ENCODE data around the gene COA3.
A peak's percentile ranks its signal among the peaks of the same experiment; 100 is the strongest.

Gene COA3

GRCh38 chr17:42778570-42778969, 19.9 kb downstream of the COA3 start:
- H3K9me3 ChIP-seq (replicated peaks in 1 of 2; ENCODE audit: control insufficient read depth in 2 of 2, insufficient read depth in 1 of 2, low read depth in 1 of 2, low read length in 2 of 2) = no peaks in the 10 kb centered on the region

GRCh38 chr17:42775534-42776098, 22.9 kb downstream of the COA3 start:
- H2AK5ac ChIP-seq (ENCODE audit: low read depth, low read length) = no peak overlapping the region
- no peak overlapping the region for H3K4me2 ChIP-seq (ENCODE audit: insufficient read depth, low read length, poor library complexity, severe bottlenecking)
- no peak overlapping the region for H3K14ac ChIP-seq (ENCODE audit: low read length)
- no peak overlapping the region for H4K8ac ChIP-seq (ENCODE audit: low read depth, low read length)
- H3K4me3 ChIP-seq (ENCODE audit: low read length in 2 of 2) = no peak overlapping the region
- peaks cover 0 to under 1% (median 0%) of the 10 kb centered on the region in 3 experiments for H3K27me3 ChIP-seq (ENCODE audit: control insufficient read depth in 3 of 3, insufficient read depth in 3 of 3, low read depth in 1 of 3, low read length in 3 of 3)
- no peak overlapping the region for H3K27ac ChIP-seq (replicated peaks; ENCODE audit: low read length)
- peaks cover 7 to 8% of the 10 kb centered on the region in 2 donors for H3K4me1 ChIP-seq (ENCODE audit: control insufficient read depth in 2 of 2, insufficient read depth in 1 of 2, low read depth in 1 of 2, low read length in 2 of 2)
- no peak overlapping the region for H2BK15ac ChIP-seq (ENCODE audit: low read length)
- WGBS, 2 donors (ENCODE audit: extremely low coverage in 2 of 2, insufficient read length in 2 of 2, insufficient replicate concordance in 1 of 2) = no CpG with 5 or more reads among the region's 3 CpGs
- no peak overlapping the region for H4K91ac ChIP-seq (ENCODE audit: low read depth, low read length, poor library complexity)
- H2BK12ac ChIP-seq (ENCODE audit: low read length) = no peak overlapping the region
- no peak overlapping the region for H3K4ac ChIP-seq (ENCODE audit: low read length)
- H2AFZ ChIP-seq (ENCODE audit: low read length) = no peak overlapping the region
- peaks cover 19 to 57% of the 10 kb centered on the region in 2 donors for H3K36me3 ChIP-seq (replicated peaks in 1 of 2; ENCODE audit: control insufficient read depth in 2 of 2, insufficient read depth in 2 of 2, low read length in 2 of 2)
- H2BK120ac ChIP-seq (ENCODE audit: low read depth, low read length) = no peak overlapping the region
- H3K9me3 ChIP-seq (replicated peaks in 1 of 2; ENCODE audit: control insufficient read depth in 2 of 2, insufficient read depth in 1 of 2, low read depth in 1 of 2, low read length in 2 of 2) = no peaks in the 10 kb centered on the region
- H3K23ac ChIP-seq (ENCODE audit: low read depth, low read length, poor library complexity) = no peak overlapping the region
- no peak overlapping the region for H3K18ac ChIP-seq (ENCODE audit: low read length)
- H3K9ac ChIP-seq (ENCODE audit: low read depth, low read length, poor library complexity) = no peak overlapping the region
- peaks cover 4% of the 10 kb centered on the region for H3K79me1 ChIP-seq (ENCODE audit: low read depth, low read length)
- no peak overlapping the region for H2BK5ac ChIP-seq (ENCODE audit: low read length)
- no peak for DNase-seq (ENCODE audit: low spot score)

More at GRCh38 chr17:42778570-42778969, 19.9 kb downstream of the COA3 start:
- Histone ChIP-seq H2AK5ac (ENCODE audit: low read depth, low read length) (no peak overlapping the region), H3K27ac (replicated peaks; ENCODE audit: low read length) (no peak overlapping the region), H3K4me1 (ENCODE audit: control insufficient read depth in 2 of 2, insufficient read depth in 1 of 2, low read depth in 1 of 2, low read length in 2 of 2) (peaks cover 4 to 12% of the 10 kb centered on the region in 2 donors), H2BK5ac (ENCODE audit: low read length) (no peak overlapping the region), H3K4me2 (ENCODE audit: insufficient read depth, low read length, poor library complexity, severe bottlenecking) (no peak overlapping the region), H3K9ac (ENCODE audit: low read depth, low read length, poor library complexity) (no peak overlapping the region), H3K4ac (ENCODE audit: low read length) (no peak overlapping the region), H3K23ac (ENCODE audit: low read depth, low read length, poor library complexity) (no peak overlapping the region), H2BK15ac (ENCODE audit: low read length) (no peak overlapping the region), H3K18ac (ENCODE audit: low read length) (no peak overlapping the region), H3K14ac (ENCODE audit: low read length) (no peak overlapping the region), H3K36me3 (replicated peaks in 1 of 2; ENCODE audit: control insufficient read depth in 2 of 2, insufficient read depth in 2 of 2, low read length in 2 of 2) (peaks cover 19 to 57% of the 10 kb centered on the region in 2 donors), H4K8ac (ENCODE audit: low read depth, low read length) (no peak overlapping the region), H3K4me3 (ENCODE audit: low read length in 2 of 2) (no peak overlapping the region), H2AFZ (ENCODE audit: low read length) (no peak overlapping the region), H3K79me1 (ENCODE audit: low read depth, low read length) (peaks cover 1% of the 10 kb centered on the region), H2BK120ac (ENCODE audit: low read depth, low read length) (no peak overlapping the region), H2BK12ac (ENCODE audit: low read length) (no peak overlapping the region), H3K27me3 (ENCODE audit: control insufficient read depth in 3 of 3, insufficient read depth in 3 of 3, low read depth in 1 of 3, low read length in 3 of 3) (peaks cover 0 to 23% (median 8%) of the 10 kb centered on the region in 3 experiments), H4K91ac (ENCODE audit: low read depth, low read length, poor library complexity) (no peak overlapping the region)
- DNase-seq (ENCODE audit: low spot score) = no peak
- WGBS, 2 donors (ENCODE audit: extremely low coverage in 2 of 2, insufficient read length in 2 of 2, insufficient replicate concordance in 1 of 2) = no CpG with 5 or more reads among the region's 5 CpGs

GRCh38 chr17:42774066-42774745, 24.3 kb downstream of the COA3 start:
- peaks cover 4% of the 10 kb centered on the region for H3K79me1 ChIP-seq (ENCODE audit: low read depth, low read length)
- no peaks in the 10 kb centered on the region for H3K27me3 ChIP-seq (ENCODE audit: control insufficient read depth in 3 of 3, insufficient read depth in 3 of 3, low read depth in 1 of 3, low read length in 3 of 3)
- H3K4ac ChIP-seq (ENCODE audit: low read length) = no peak overlapping the region
- no peak overlapping the region for H3K18ac ChIP-seq (ENCODE audit: low read length)
- no peak overlapping the region for H2BK12ac ChIP-seq (ENCODE audit: low read length)
- peaks cover 15 to 47% of the 10 kb centered on the region in 2 donors for H3K36me3 ChIP-seq (replicated peaks in 1 of 2; ENCODE audit: control insufficient read depth in 2 of 2, insufficient read depth in 2 of 2, low read length in 2 of 2)
- no peak overlapping the region for H4K91ac ChIP-seq (ENCODE audit: low read depth, low read length, poor library complexity)
- no peak for DNase-seq (ENCODE audit: low spot score)
- H3K4me3 ChIP-seq (ENCODE audit: low read length in 2 of 2) = peak overlapping the region; percentile 92 to 98
- H2AK5ac ChIP-seq (ENCODE audit: low read depth, low read length) = peak overlapping the region; percentile 67
- H4K8ac ChIP-seq (ENCODE audit: low read depth, low read length) = no peak overlapping the region
- no peak overlapping the region for H2BK15ac ChIP-seq (ENCODE audit: low read length)
- peaks cover 3 to 7% of the 10 kb centered on the region in 2 donors for H3K4me1 ChIP-seq (ENCODE audit: control insufficient read depth in 2 of 2, insufficient read depth in 1 of 2, low read depth in 1 of 2, low read length in 2 of 2)
- H3K9ac ChIP-seq (ENCODE audit: low read depth, low read length, poor library complexity) = no peak overlapping the region
- peak overlapping the region; percentile 96 for H2AFZ ChIP-seq (ENCODE audit: low read length)
- H3K4me2 ChIP-seq (ENCODE audit: insufficient read depth, low read length, poor library complexity, severe bottlenecking) = peak overlapping the region; percentile 90
- no peak overlapping the region for H3K14ac ChIP-seq (ENCODE audit: low read length)
- H2BK5ac ChIP-seq (ENCODE audit: low read length) = no peak overlapping the region
- H3K9me3 ChIP-seq (replicated peaks in 1 of 2; ENCODE audit: control insufficient read depth in 2 of 2, insufficient read depth in 1 of 2, low read depth in 1 of 2, low read length in 2 of 2) = no peaks in the 10 kb centered on the region
- no peak overlapping the region for H3K23ac ChIP-seq (ENCODE audit: low read depth, low read length, poor library complexity)
- WGBS, 2 donors (ENCODE audit: extremely low coverage in 2 of 2, insufficient read length in 2 of 2, insufficient replicate concordance in 1 of 2) = no CpG with 5 or more reads among the region's 3 CpGs
- no peak overlapping the region for H3K27ac ChIP-seq (replicated peaks; ENCODE audit: low read length)
- H2BK120ac ChIP-seq (ENCODE audit: low read depth, low read length) = no peak overlapping the region

GRCh38 chr17:42773290-42774035, 25.0 kb downstream of the COA3 start, which contains the start of gene VPS25:
TSS of gene VPS25 (plus strand) at chr17:42773449. CDS start at chr17:42773476, 27 bp downstream.
- H3K14ac ChIP-seq (ENCODE audit: low read length) = peak within 1 kb of the TSS; percentile 85
- peak within 1 kb of the TSS; percentile 93 for H3K9ac ChIP-seq (ENCODE audit: low read depth, low read length, poor library complexity)
- peak within 1 kb of the TSS; percentile 97 for H3K23ac ChIP-seq (ENCODE audit: low read depth, low read length, poor library complexity)
- no peak within 1 kb of the TSS for H2BK120ac ChIP-seq (ENCODE audit: low read depth, low read length)
- H3K18ac ChIP-seq (ENCODE audit: low read length) = peak within 1 kb of the TSS; percentile 98
- H2BK12ac ChIP-seq (ENCODE audit: low read length) = no peak within 1 kb of the TSS
- H3K36me3 ChIP-seq (replicated peaks in 1 of 2; ENCODE audit: control insufficient read depth in 2 of 2, insufficient read depth in 2 of 2, low read length in 2 of 2) = peaks cover 13 to 40% of the 10 kb centered on the region in 2 donors
- H4K8ac ChIP-seq (ENCODE audit: low read depth, low read length) = peak within 1 kb of the TSS; percentile 88
- WGBS, 2 donors (ENCODE audit: extremely low coverage in 2 of 2, insufficient read length in 2 of 2, insufficient replicate concordance in 1 of 2) = no CpG with 5 or more reads among the region's 39 CpGs
- peak within 1 kb of the TSS; percentile 82 for H4K91ac ChIP-seq (ENCODE audit: low read depth, low read length, poor library complexity)
- no peak within 1 kb of the TSS for H2BK15ac ChIP-seq (ENCODE audit: low read length)
- peak within 1 kb of the TSS; percentile 32 for H3K4ac ChIP-seq (ENCODE audit: low read length)
- peak within 1 kb of the TSS; percentile 96 for H2AFZ ChIP-seq (ENCODE audit: low read length)
- peaks cover 3 to 7% of the 10 kb centered on the region in 2 donors for H3K4me1 ChIP-seq (ENCODE audit: control insufficient read depth in 2 of 2, insufficient read depth in 1 of 2, low read depth in 1 of 2, low read length in 2 of 2)
- no peaks in the 10 kb centered on the region for H3K9me3 ChIP-seq (replicated peaks in 1 of 2; ENCODE audit: control insufficient read depth in 2 of 2, insufficient read depth in 1 of 2, low read depth in 1 of 2, low read length in 2 of 2)
- H3K27ac ChIP-seq (replicated peaks; ENCODE audit: low read length) = no peak within 1 kb of the TSS
- peak within 1 kb of the TSS; percentile 92 to 98 for H3K4me3 ChIP-seq (ENCODE audit: low read length in 2 of 2)
- H3K79me1 ChIP-seq (ENCODE audit: low read depth, low read length) = peaks cover 4% of the 10 kb centered on the region
- H3K4me2 ChIP-seq (ENCODE audit: insufficient read depth, low read length, poor library complexity, severe bottlenecking) = peak within 1 kb of the TSS; percentile 90
- no peaks in the 10 kb centered on the region for H3K27me3 ChIP-seq (ENCODE audit: control insufficient read depth in 3 of 3, insufficient read depth in 3 of 3, low read depth in 1 of 3, low read length in 3 of 3)
- no peak within 1 kb of the TSS for H2BK5ac ChIP-seq (ENCODE audit: low read length)
- DNase-seq (ENCODE audit: low spot score) = peak; percentile 68
- peak within 1 kb of the TSS; percentile 67 for H2AK5ac ChIP-seq (ENCODE audit: low read depth, low read length)
